ENCODE data around the gene CDS2.
A peak's percentile ranks its signal among the peaks of the same experiment; 100 is the strongest.
"Not testable (repeated sequence)": the region's sequence is repeated elsewhere in the genome, so short reads cannot be mapped to it uniquely, and the experiment has no call there.

CDS2 gene
- total RNA-seq, result 111 to 174 (median 167) reads per million in 4 experiments

- peak; percentile 100 for DNase-seq
These were observed at the start of gene CDS2 for GRCh38 chr20:5126512-5127203. Gene CDS2, plus strand, starts transcription at chr20:5127008. Its CDS starts 85 bp downstream, at chr20:5127093.

GRCh38 chr20:5077761-5078387 is 48.9 kb upstream of the CDS2 start:
- DNase-seq, result no peak

GRCh38 chr20:5078399-5078958 is 48.3 kb upstream of the CDS2 start:
- peak; percentile 12 for DNase-seq

- no peak for DNase-seq
These were observed 46.4 kb upstream of the CDS2 start for GRCh38 chr20:5080384-5080877.

- no peak for DNase-seq
These were observed 41.4 kb upstream of the CDS2 start for GRCh38 chr20:5085380-5085779.

- no peak for DNase-seq
These were observed 38.1 kb upstream of the CDS2 start for GRCh38 chr20:5088688-5089087.

GRCh38 chr20:5090191-5090590 is 36.6 kb upstream of the CDS2 start:
- no peak for DNase-seq

GRCh38 chr20:5091902-5092301 is 34.9 kb upstream of the CDS2 start:
- DNase-seq, result no peak

GRCh38 chr20:5092765-5093339 is 34.0 kb upstream of the CDS2 start:
- DNase-seq, result no peak

- no peak for DNase-seq
These were observed 31.4 kb upstream of the CDS2 start for GRCh38 chr20:5095454-5095853.

- no peak for DNase-seq
These were observed 30.9 kb upstream of the CDS2 start for GRCh38 chr20:5095931-5096330.

- DNase-seq, result no peak
These were observed 30.3 kb upstream of the CDS2 start for GRCh38 chr20:5096463-5096862.

GRCh38 chr20:5099009-5099408 is 27.8 kb upstream of the CDS2 start:
- not testable (repeated sequence) for DNase-seq

- not testable (repeated sequence) for DNase-seq
These were observed 26.9 kb upstream of the CDS2 start for GRCh38 chr20:5099909-5100308.

GRCh38 chr20:5100684-5101347 is 26.0 kb upstream of the CDS2 start:
- DNase-seq, result peak; percentile 65

- DNase-seq, result no peak
These were observed 22.3 kb upstream of the CDS2 start for GRCh38 chr20:5104479-5104878.

GRCh38 chr20:5109276-5109675 is 17.5 kb upstream of the CDS2 start:
- no peak for DNase-seq

- DNase-seq, result no peak
These were observed 13.2 kb upstream of the CDS2 start for GRCh38 chr20:5113615-5113986.

GRCh38 chr20:5114403-5114802 is 12.4 kb upstream of the CDS2 start:
- DNase-seq, result no peak

GRCh38 chr20:5116875-5117274 is 9.9 kb upstream of the CDS2 start:
- no peak for DNase-seq

GRCh38 chr20:5118220-5119142 is 8.3 kb upstream of the CDS2 start:
- DNase-seq, result no peak

GRCh38 chr20:5119143-5119434 is 7.7 kb upstream of the CDS2 start:
- DNase-seq, result no peak

All from effector CD8-positive, alpha-beta T cell (primary cell).